Measurements from ENCODE around the gene ZNF687. TPM values are rescaled to one million over a fixed set of nuclear protein-coding genes. Genes with fewer than 3 reads are reported as not detected.

ZNF687 gene
- total RNA-seq: 32.1 to 37.2 TPM (median 32.3 TPM) in 3 replicates

GRCh38 chr1:151281969-151282882 lies at the start of gene ZNF687:
Gene ZNF687, plus strand, starts transcription at chr1:151282299. Its CDS starts 3,993 bp downstream, at chr1:151286292.
- no peaks in the 10 kb centered on the region for H3K9me3 Mint-ChIP-seq
- TF ChIP-seq CTCF (IDR thresholded peaks at IDR 0.05; ENCODE audit: unreplicated experiment): no peak
- H3K36me3 Mint-ChIP-seq: peaks cover 10% of the 10 kb centered on the region
- peak; percentile 99 to 100 for DNase-seq (ENCODE audit: low spot score in 2 of 2, unreplicated experiment in 2 of 2)
- no peaks in the 10 kb centered on the region for H3K27me3 Mint-ChIP-seq (ENCODE audit: low read depth)
- peaks cover 17% of the 10 kb centered on the region for H3K4me1 Mint-ChIP-seq
- H3K4me3 Mint-ChIP-seq: peak within 1 kb of the TSS; percentile 92
- peak within 1 kb of the TSS; percentile 100 for H3K27ac Mint-ChIP-seq

- Mint-ChIP-seq H3K27me3 (ENCODE audit: low read depth) (no peaks in the 10 kb centered on the region), H3K4me1 (no peaks in the 10 kb centered on the region), H3K9me3 (no peaks in the 10 kb centered on the region), H3K4me3 (no peak overlapping the region), H3K36me3 (peaks cover 50% of the 10 kb centered on the region), H3K27ac (no peak overlapping the region)
- DNase-seq (ENCODE audit: low spot score in 2 of 2, unreplicated experiment in 2 of 2): no peak
- TF ChIP-seq CTCF (IDR thresholded peaks at IDR 0.05; ENCODE audit: unreplicated experiment): no peak
Measured at GRCh38 chr1:151235235-151235634, 46.9 kb upstream of the ZNF687 start.

- DNase-seq (ENCODE audit: low spot score in 2 of 2, unreplicated experiment in 2 of 2): no peak
- no peak for TF ChIP-seq CTCF (IDR thresholded peaks at IDR 0.05; ENCODE audit: unreplicated experiment)
- Mint-ChIP-seq H3K27ac (no peak overlapping the region), H3K36me3 (peaks cover 50% of the 10 kb centered on the region), H3K4me1 (no peaks in the 10 kb centered on the region), H3K27me3 (ENCODE audit: low read depth) (no peaks in the 10 kb centered on the region), H3K4me3 (no peak overlapping the region), H3K9me3 (no peaks in the 10 kb centered on the region)
Measured at GRCh38 chr1:151237678-151238466, 44.2 kb upstream of the ZNF687 start.

- Mint-ChIP-seq H3K27me3 (ENCODE audit: low read depth) (no peaks in the 10 kb centered on the region), H3K9me3 (no peaks in the 10 kb centered on the region), H3K27ac (no peak overlapping the region), H3K4me3 (no peak overlapping the region), H3K4me1 (no peaks in the 10 kb centered on the region), H3K36me3 (peaks cover 53% of the 10 kb centered on the region)
- DNase-seq (ENCODE audit: low spot score in 2 of 2, unreplicated experiment in 2 of 2): no peak
- TF ChIP-seq CTCF (IDR thresholded peaks at IDR 0.05; ENCODE audit: unreplicated experiment): no peak
Measured at GRCh38 chr1:151238467-151238739, 43.7 kb upstream of the ZNF687 start.

GRCh38 chr1:151242442-151242841 lies 39.7 kb upstream of the ZNF687 start:
- DNase-seq (ENCODE audit: low spot score in 2 of 2, unreplicated experiment in 2 of 2): no peak
- H3K4me3 Mint-ChIP-seq: no peak overlapping the region
- H3K36me3 Mint-ChIP-seq: peaks cover 51% of the 10 kb centered on the region
- no peaks in the 10 kb centered on the region for H3K27me3 Mint-ChIP-seq (ENCODE audit: low read depth)
- H3K27ac Mint-ChIP-seq: no peak overlapping the region
- H3K9me3 Mint-ChIP-seq: no peaks in the 10 kb centered on the region
- no peaks in the 10 kb centered on the region for H3K4me1 Mint-ChIP-seq
- TF ChIP-seq CTCF (IDR thresholded peaks at IDR 0.05; ENCODE audit: unreplicated experiment): no peak

Measured in mesothelial cell of epicardium (in vitro differentiated cells).